Mesenchymal stem cell (in vitro differentiated cells and primary cell): ENCODE data around the gene ESPL1.
A peak's percentile ranks its signal among the peaks of the same experiment; 100 is the strongest.

ENCODE experiments used
- DNase-seq: peaks from one replicate; pipeline ENCODE4 v3.0.0-alpha.2; 2013
- H2AFZ ChIP-seq: one replicate; pipeline ENCODE4 v1.6.1; 2013; ENCODE audit warnings: low read depth, mild to moderate bottlenecking, control low read depth, inconsistent platforms, low read length, moderate library complexity
- H2AK5ac ChIP-seq: 2 replicates; pipeline ENCODE4 v1.6.1; 2013; ENCODE audit warnings: low read length, moderate library complexity, mild to moderate bottlenecking, inconsistent platforms; ENCODE audit not compliant: severe bottlenecking
- H2BK120ac ChIP-seq: one replicate; pipeline ENCODE4 v1.6.1; 2013; ENCODE audit warnings: low read depth, mild to moderate bottlenecking, inconsistent platforms, low read length, moderate library complexity
- H2BK12ac ChIP-seq, 2 experiments: one replicate each; pipeline ENCODE4 v1.6.1; 2013; ENCODE audit warnings: inconsistent platforms in 2 of 2, low read length in 2 of 2, mild to moderate bottlenecking in 2 of 2, moderate library complexity in 2 of 2, control low read depth in 1 of 2
- H2BK15ac ChIP-seq: one replicate; pipeline ENCODE4 v1.6.1; 2013; ENCODE audit warnings: mild to moderate bottlenecking, low read depth, inconsistent platforms; ENCODE audit not compliant: poor library complexity, severe bottlenecking
- H2BK5ac ChIP-seq: 2 replicates; pipeline ENCODE4 v1.6.1; 2013; ENCODE audit warnings: low read depth, mild to moderate bottlenecking, low read length, control low read depth, inconsistent platforms; ENCODE audit not compliant: poor library complexity, severe bottlenecking
- H3K14ac ChIP-seq, 2 experiments: one replicate each; pipeline ENCODE4 v1.6.1; 2013; ENCODE audit warnings: inconsistent platforms in 2 of 2, low read length in 2 of 2, control low read depth in 1 of 2, mild to moderate bottlenecking in 1 of 2, moderate library complexity in 1 of 2
- H3K18ac ChIP-seq, 2 experiments: one replicate each; pipeline ENCODE4 v1.6.1; 2013; ENCODE audit warnings: inconsistent platforms in 2 of 2, low read length in 2 of 2, control low read depth in 1 of 2, low read depth in 1 of 2, mild to moderate bottlenecking in 1 of 2
- H3K23ac ChIP-seq, 2 experiments: one replicate each; pipeline ENCODE4 v1.6.1; 2013; ENCODE audit warnings: inconsistent platforms in 2 of 2, low read length in 2 of 2, mild to moderate bottlenecking in 2 of 2, moderate library complexity in 2 of 2, control low read depth in 1 of 2
- H3K27ac ChIP-seq: 2 replicates; pipeline ENCODE4 v1.5.1; 2013; ENCODE audit warnings: mild to moderate bottlenecking, moderate library complexity, low read length, control low read depth, inconsistent platforms; ENCODE audit not compliant: poor library complexity, severe bottlenecking
- H3K27me3 ChIP-seq, 2 experiments: 2 replicates each; pipeline versions ENCODE4 v1.6.1 to v1.7.0; 2013; ENCODE audit warnings: low read length in 2 of 2, mild to moderate bottlenecking in 2 of 2, moderate library complexity in 2 of 2, control low read depth in 1 of 2, inconsistent platforms in 1 of 2; ENCODE audit not compliant: control insufficient read depth in 1 of 2, insufficient read depth in 1 of 2
- H3K36me3 ChIP-seq, 2 experiments: 2 replicates each; pipeline versions ENCODE4 v1.6.1 to v1.7.0; 2013; ENCODE audit warnings: low read length in 2 of 2, control low read depth in 1 of 2, inconsistent platforms in 1 of 2, low read depth in 1 of 2, mild to moderate bottlenecking in 1 of 2; ENCODE audit not compliant: insufficient read depth in 2 of 2, control insufficient read depth in 1 of 2
- H3K4ac ChIP-seq, 2 experiments: one replicate each; pipeline ENCODE4 v1.6.1; 2013; ENCODE audit warnings: inconsistent platforms in 2 of 2, low read length in 2 of 2, mild to moderate bottlenecking in 2 of 2, moderate library complexity in 2 of 2, control low read depth in 1 of 2, low read depth in 1 of 2
- H3K4me1 ChIP-seq: 2 replicates; pipeline ENCODE4 v1.6.1; 2013; ENCODE audit warnings: low read depth, low read length, control low read depth; ENCODE audit not compliant: control insufficient read depth, insufficient read depth
- H3K4me2 ChIP-seq: 2 replicates; pipeline ENCODE4 v1.6.1; 2013; ENCODE audit warnings: low read length, mild to moderate bottlenecking, inconsistent platforms; ENCODE audit not compliant: poor library complexity, severe bottlenecking
- H3K4me3 ChIP-seq, 2 experiments: 2 replicates each; pipeline versions ENCODE4 v1.5.1 to v1.7.0; 2013; ENCODE audit warnings: low read length in 2 of 2, mild to moderate bottlenecking in 2 of 2, control low read depth in 1 of 2, low read depth in 1 of 2; ENCODE audit not compliant: insufficient read depth in 1 of 2
- H3K79me1 ChIP-seq: replicated peaks from 2 replicates; pipeline ENCODE4 v1.6.1; 2013; ENCODE audit warnings: mild to moderate bottlenecking, control low read depth, low read length, inconsistent platforms; ENCODE audit not compliant: poor library complexity, severe bottlenecking
- H3K9ac ChIP-seq: 2 replicates; pipeline ENCODE4 v1.7.0; 2013; ENCODE audit warnings: mild to moderate bottlenecking, low read length, moderate library complexity
- H3K9me3 ChIP-seq: 2 replicates; pipeline ENCODE4 v1.7.0; 2013; ENCODE audit warnings: mild to moderate bottlenecking, low read length; ENCODE audit not compliant: control insufficient read depth
- H4K8ac ChIP-seq: one replicate; pipeline ENCODE4 v1.6.1; 2013; ENCODE audit warnings: inconsistent platforms, mild to moderate bottlenecking, low read length, moderate library complexity
- H4K91ac ChIP-seq: one replicate; pipeline ENCODE4 v1.6.1; 2013; ENCODE audit warnings: mild to moderate bottlenecking, low read length, inconsistent platforms
- WGBS: methylation state at CpG from one replicate; pipeline ENCODE4 v1.1.7; 2013; ENCODE audit warnings: mixed read lengths; 5-methylcytosine and 5-hydroxymethylcytosine counted together

Gene ESPL1

DNA sequence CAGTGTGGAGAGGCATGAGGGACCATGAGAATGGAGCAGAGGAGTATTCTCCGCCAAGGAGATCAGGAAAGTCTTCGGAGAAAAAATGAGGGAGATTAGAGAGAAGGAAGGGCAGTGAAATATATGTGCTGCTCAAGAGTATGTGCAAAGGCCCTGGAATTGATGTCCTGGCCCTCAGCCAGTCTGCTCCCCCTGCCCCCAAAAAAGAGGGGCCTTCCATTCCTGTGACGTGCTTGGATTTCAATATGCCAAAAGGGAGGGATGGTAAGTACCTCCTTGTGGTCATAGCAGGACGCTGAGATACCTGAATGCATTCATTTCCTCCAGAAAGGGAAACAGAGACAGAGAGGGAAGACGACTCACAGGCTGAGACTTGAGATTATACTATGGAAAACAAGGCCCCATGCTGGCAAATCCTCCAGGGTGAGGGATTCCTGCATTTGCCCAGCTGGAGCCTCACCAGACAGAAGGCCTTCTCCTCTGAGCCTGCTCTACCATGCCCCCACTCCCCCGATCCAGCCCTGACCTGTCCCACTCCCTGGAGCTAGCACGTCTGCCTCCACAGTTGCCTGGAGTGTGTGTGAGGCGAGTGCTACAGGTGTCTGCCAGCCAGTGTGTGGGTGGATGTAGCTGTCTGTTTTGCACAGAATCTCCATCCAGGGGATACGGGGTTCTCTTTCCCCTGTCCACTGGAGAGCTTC is 32.2 kb upstream of the ESPL1 start:
- Histone ChIP-seq H3K79me1 (peaks cover 7% of the 10 kb centered on the region), H2AFZ (no peak overlapping the region), H3K4me2 (no peak overlapping the region), H3K4ac (no peak overlapping the region), H3K18ac (no peak overlapping the region), H3K27me3 (peaks cover 0 to 40% of the 10 kb centered on the region in 2 experiments), H3K27ac (no peak overlapping the region), H2BK5ac (no peak overlapping the region), H3K4me1 (peaks cover 22% of the 10 kb centered on the region), H2BK15ac (no peak overlapping the region), H2BK12ac (peak overlapping the region in 1 of 2 experiments; percentile 33), H4K91ac (no peak overlapping the region), H3K14ac (peak overlapping the region in 1 of 2 experiments; percentile 76), H2BK120ac (no peak overlapping the region), H3K36me3 (no peaks in the 10 kb centered on the region), H3K9ac (no peak overlapping the region), H2AK5ac (no peak overlapping the region), H3K4me3 (no peak overlapping the region), H3K23ac (no peak overlapping the region), H3K9me3 (no peaks in the 10 kb centered on the region), H4K8ac (peak overlapping the region; percentile 30)
- WGBS = 62% methylated on average over 9 of the region's 9 CpGs
- DNase-seq = no peak

DNA sequence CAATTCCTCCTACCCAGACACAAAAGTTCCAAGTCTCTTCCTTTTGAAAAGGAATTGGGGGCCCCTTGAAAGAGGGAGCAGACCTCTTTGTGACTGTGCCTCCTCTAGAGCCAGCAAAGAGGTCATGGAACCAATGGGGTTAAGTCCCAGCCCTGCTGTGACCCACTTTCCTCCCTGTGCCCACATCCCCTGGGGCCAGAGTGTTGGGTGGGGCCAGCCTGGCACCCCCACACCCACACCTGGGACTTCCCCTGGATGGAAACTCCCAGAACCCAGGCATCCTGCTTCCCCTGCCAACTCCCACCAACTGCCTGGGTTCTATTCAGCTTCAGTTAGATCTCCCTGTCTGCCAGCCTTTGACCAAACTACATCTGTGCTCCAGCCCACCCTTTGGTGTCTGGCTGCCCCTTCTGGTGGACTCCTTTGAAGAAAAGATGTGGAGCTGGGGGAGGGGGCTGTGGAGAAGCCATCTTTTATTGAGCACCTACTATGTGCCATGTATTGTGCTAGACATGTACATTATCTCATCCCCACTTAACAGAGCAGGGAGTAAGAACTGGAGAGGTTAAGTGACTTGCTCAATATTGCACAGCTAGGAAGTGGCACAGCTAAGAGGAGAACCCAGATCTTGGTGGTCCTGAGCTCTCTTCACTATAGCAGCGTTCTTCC is 31.5 kb upstream of the ESPL1 start:
- Histone ChIP-seq H3K4me1 (peaks cover 16% of the 10 kb centered on the region), H2BK15ac (no peak overlapping the region), H2BK5ac (no peak overlapping the region), H2AK5ac (no peak overlapping the region), H3K23ac (no peak overlapping the region), H2BK12ac (no peak overlapping the region), H3K4me2 (no peak overlapping the region), H3K9me3 (no peaks in the 10 kb centered on the region), H4K91ac (no peak overlapping the region), H3K9ac (no peak overlapping the region), H2AFZ (no peak overlapping the region), H3K79me1 (peaks cover 1% of the 10 kb centered on the region), H3K27ac (no peak overlapping the region), H3K14ac (no peak overlapping the region), H3K4ac (no peak overlapping the region), H3K27me3 (peaks cover 0 to 41% of the 10 kb centered on the region in 2 experiments), H3K18ac (no peak overlapping the region), H2BK120ac (no peak overlapping the region), H3K4me3 (no peak overlapping the region), H3K36me3 (no peaks in the 10 kb centered on the region), H4K8ac (no peak overlapping the region)
- no peak for DNase-seq
- WGBS = 80% methylated on average over 1 of the region's 1 CpG

DNA sequence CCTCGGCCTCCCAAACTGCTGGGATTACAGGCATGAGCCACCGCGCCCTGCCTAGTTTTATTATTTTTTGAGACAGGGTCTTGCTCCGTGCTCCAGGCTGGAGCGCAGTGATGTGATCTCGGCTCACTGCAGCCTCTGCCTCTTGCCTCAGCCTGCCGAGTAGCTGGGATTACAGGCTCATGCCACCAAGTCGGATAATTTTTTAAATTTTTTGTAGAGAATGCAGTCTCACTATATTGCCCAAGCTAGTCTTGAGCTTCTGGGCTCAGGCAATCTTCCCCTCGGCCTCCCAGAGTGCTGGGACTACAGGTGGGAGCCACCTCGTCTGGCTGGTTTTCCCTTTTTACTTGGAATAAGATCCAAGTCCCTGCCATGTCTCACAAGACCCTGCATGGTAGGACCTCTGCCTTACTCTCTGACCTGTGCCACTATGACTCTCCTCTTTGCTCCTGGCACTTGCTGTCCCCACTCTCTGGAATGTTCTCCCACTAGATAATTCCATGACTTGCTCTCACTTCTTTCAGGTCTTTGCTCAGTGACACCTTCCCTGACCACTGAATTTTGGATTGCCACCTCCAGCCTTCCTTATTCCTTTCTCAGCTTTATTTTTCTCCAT is 28.3 kb upstream of the ESPL1 start:
- Histone ChIP-seq H3K27ac (no peak overlapping the region), H3K9me3 (no peaks in the 10 kb centered on the region), H4K91ac (no peak overlapping the region), H3K4me1 (no peaks in the 10 kb centered on the region), H3K36me3 (no peaks in the 10 kb centered on the region), H2BK120ac (no peak overlapping the region), H2BK12ac (no peak overlapping the region), H2BK5ac (no peak overlapping the region), H4K8ac (no peak overlapping the region), H2BK15ac (no peak overlapping the region), H2AK5ac (no peak overlapping the region), H3K18ac (no peak overlapping the region), H2AFZ (no peak overlapping the region), H3K4me2 (no peak overlapping the region), H3K9ac (no peak overlapping the region), H3K27me3 (peaks cover 27 to 57% of the 10 kb centered on the region in 2 experiments), H3K79me1 (no peaks in the 10 kb centered on the region), H3K4ac (no peak overlapping the region), H3K4me3 (no peak overlapping the region), H3K23ac (no peak overlapping the region), H3K14ac (no peak overlapping the region)
- 89% methylated on average over 10 of the region's 10 CpGs for WGBS
- DNase-seq = no peak
